Tibial artery (tissue), 4 donors: ENCODE measurements around the gene TEX264.

Experiments used
- DNase-seq, 2 donors: peaks; one replicate each; pipeline ENCODE4 v3.0.0-alpha.2; 2019
- H3K27ac ChIP-seq, 2 donors: fragments of 200-600 bp; sonication (generic) in 1 of 2; 1 replicate in 1 of 2; 2 replicates in 1 of 2; pipeline ENCODE4 v1.5.1; 2018 to 2019; ENCODE audit warnings: mild to moderate bottlenecking in 1 of 2
- H3K27me3 ChIP-seq, 2 donors: fragments of 200-600 bp; sonication (generic) in 1 of 2; one replicate each; pipeline versions ENCODE4 v1.5.1 to v1.6.0; 2016 to 2019
- H3K36me3 ChIP-seq, 3 donors: fragments of 200-600 bp; sonication (generic) in 2 of 3; one replicate each; pipeline ENCODE4 v1.5.1; 2016 to 2019; ENCODE audit warnings: mild to moderate bottlenecking in 2 of 3
- H3K4me1 ChIP-seq, 4 donors: fragments of 200-600 bp; sonication (generic) in 2 of 4; 1 replicate in 3 of 4; 2 replicates in 1 of 4; pipeline ENCODE4 v1.5.1; 2016 to 2019
- H3K4me3 ChIP-seq, 2 donors: fragments of 200-600 bp; sonication (generic) in 1 of 2; 1 replicate in 1 of 2; 2 replicates in 1 of 2; pipeline ENCODE4 v1.5.1; 2018 to 2019; ENCODE audit warnings: mild to moderate bottlenecking in 2 of 2
- H3K9me3 ChIP-seq, 3 donors: fragments of 200-600 bp; sonication (generic) in 1 of 3; one replicate each; pipeline ENCODE4 v1.5.1; 2016 to 2019
- intact Hi-C: fragments of 100-400 bp; cut with DNase I; formaldehyde crosslinking; loops from one replicate; pipeline ENCODE4 v1.15.0; 2023; ENCODE audit warnings: low total_unique reads
- TF ChIP-seq, protein P1 (sequence below), 2 experiments: fragments of 200-600 bp in 1 of 2; fragments of 450-650 bp in 1 of 2; IDR thresholded peaks; one replicate each; pipeline ENCODE4 v1.5.1; 2017 to 2019; ENCODE audit warnings: antibody characterized with exemption in 2 of 2, mild to moderate bottlenecking in 1 of 2, moderate library complexity in 1 of 2

Gene TEX264

DNA sequence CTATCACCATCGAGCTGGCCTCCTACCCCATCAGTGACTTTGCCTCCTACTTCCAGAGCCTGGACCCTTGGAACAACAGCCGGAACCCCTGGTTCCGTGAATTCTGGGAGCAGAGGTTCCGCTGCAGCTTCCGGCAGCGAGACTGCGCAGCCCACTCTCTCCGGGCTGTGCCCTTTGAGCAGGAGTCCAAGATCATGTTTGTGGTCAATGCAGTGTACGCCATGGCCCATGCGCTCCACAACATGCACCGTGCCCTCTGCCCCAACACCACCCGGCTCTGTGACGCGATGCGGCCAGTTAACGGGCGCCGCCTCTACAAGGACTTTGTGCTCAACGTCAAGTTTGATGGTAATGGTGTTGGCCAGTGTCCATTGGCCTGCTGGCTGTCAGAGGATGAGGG is 41.9 kb downstream of the TEX264 start:
- intact Hi-C loops, result no loop called here
- H3K27me3 ChIP-seq, result peaks cover 0 to 8% of the 10 kb centered on the region in 2 donors
- no peak overlapping the region for H3K27ac ChIP-seq
- TF ChIP-seq, protein P1, sequence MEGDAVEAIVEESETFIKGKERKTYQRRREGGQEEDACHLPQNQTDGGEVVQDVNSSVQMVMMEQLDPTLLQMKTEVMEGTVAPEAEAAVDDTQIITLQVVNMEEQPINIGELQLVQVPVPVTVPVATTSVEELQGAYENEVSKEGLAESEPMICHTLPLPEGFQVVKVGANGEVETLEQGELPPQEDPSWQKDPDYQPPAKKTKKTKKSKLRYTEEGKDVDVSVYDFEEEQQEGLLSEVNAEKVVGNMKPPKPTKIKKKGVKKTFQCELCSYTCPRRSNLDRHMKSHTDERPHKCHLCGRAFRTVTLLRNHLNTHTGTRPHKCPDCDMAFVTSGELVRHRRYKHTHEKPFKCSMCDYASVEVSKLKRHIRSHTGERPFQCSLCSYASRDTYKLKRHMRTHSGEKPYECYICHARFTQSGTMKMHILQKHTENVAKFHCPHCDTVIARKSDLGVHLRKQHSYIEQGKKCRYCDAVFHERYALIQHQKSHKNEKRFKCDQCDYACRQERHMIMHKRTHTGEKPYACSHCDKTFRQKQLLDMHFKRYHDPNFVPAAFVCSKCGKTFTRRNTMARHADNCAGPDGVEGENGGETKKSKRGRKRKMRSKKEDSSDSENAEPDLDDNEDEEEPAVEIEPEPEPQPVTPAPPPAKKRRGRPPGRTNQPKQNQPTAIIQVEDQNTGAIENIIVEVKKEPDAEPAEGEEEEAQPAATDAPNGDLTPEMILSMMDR (IDR thresholded peaks at IDR 0.05), result no peak
- no peaks in the 10 kb centered on the region for H3K9me3 ChIP-seq
- H3K4me3 ChIP-seq, result no peak overlapping the region
- no peak for DNase-seq
- H3K4me1 ChIP-seq, result no peaks in the 10 kb centered on the region
- H3K36me3 ChIP-seq, result no peaks in the 10 kb centered on the region

DNA sequence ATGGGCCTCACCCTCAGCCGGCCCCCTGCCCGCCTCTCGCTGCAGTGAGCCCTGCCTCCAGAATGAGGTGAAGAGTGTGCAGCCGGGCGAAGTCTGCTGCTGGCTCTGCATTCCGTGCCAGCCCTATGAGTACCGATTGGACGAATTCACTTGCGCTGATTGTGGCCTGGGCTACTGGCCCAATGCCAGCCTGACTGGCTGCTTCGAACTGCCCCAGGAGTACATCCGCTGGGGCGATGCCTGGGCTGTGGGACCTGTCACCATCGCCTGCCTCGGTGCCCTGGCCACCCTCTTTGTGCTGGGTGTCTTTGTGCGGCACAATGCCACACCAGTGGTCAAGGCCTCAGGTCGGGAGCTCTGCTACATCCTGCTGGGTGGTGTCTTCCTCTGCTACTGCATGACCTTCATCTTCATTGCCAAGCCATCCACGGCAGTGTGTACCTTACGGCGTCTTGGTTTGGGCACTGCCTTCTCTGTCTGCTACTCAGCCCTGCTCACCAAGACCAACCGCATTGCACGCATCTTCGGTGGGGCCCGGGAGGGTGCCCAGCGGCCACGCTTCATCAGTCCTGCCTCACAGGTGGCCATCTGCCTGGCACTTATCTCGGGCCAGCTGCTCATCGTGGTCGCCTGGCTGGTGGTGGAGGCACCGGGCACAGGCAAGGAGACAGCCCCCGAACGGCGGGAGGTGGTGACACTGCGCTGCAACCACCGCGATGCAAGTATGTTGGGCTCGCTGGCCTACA is 44.4 kb downstream of the TEX264 start:
- Histone ChIP-seq H3K9me3 (no peaks in the 10 kb centered on the region), H3K27ac (no peak overlapping the region), H3K36me3 (no peaks in the 10 kb centered on the region), H3K4me1 (no peaks in the 10 kb centered on the region), H3K4me3 (no peak overlapping the region), H3K27me3 (peaks cover 0 to 20% of the 10 kb centered on the region in 2 donors)
- TF ChIP-seq, protein P1 (IDR thresholded peaks at IDR 0.05), result no peak
- no peak for DNase-seq
- intact Hi-C loops, result no loop called here

DNA sequence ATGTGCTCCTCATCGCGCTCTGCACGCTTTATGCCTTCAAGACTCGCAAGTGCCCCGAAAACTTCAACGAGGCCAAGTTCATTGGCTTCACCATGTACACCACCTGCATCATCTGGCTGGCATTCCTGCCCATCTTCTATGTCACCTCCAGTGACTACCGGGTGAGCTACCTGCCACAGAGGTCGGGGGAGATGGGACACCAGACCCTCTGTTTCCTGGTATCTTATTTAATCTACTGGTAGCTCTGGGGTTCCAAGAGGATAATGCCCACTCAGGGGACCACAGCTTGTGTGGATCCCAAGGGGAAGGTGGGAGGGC is 44.9 kb downstream of the TEX264 start:
- Histone ChIP-seq H3K36me3 (no peaks in the 10 kb centered on the region), H3K27ac (no peak overlapping the region), H3K27me3 (peaks cover 0 to 20% of the 10 kb centered on the region in 2 donors), H3K4me1 (no peaks in the 10 kb centered on the region), H3K9me3 (no peaks in the 10 kb centered on the region), H3K4me3 (no peak overlapping the region)
- intact Hi-C loops, result no loop called here
- TF ChIP-seq, protein P1 (IDR thresholded peaks at IDR 0.05), result no peak
- no peak for DNase-seq

DNA sequence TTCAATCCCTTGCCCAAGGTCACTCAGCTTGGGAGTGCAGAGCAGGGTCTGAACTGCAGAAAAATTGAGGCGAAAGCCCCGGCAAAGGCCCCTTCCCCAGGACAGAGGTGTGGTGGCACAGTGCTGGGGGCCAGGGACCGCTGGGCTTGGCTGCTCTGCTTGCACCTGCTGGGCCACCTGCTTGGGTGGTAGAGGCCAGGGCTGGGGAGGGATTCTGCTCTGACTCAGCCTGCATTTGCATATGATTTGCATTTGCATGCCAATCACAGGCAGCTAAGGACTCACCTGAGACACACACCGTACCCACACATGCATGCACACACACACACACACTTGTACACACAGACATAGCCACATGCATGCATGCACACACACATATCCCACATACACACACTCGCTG is 45.8 kb downstream of the TEX264 start:
- no peak overlapping the region for H3K27ac ChIP-seq
- intact Hi-C loops, result no loop called here

DNA sequence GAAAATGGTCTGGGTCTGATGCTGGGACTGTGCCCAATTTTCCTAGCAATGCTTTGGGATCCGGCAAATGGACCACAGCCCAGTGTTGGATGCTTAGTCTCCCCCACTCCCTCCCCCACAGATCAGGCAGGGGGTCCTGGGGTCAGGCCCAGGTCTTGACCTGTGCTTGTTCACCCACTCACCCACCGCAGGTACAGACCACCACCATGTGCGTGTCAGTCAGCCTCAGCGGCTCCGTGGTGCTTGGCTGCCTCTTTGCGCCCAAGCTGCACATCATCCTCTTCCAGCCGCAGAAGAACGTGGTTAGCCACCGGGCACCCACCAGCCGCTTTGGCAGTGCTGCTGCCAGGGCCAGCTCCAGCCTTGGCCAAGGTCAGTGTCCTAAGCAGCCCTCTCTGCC is 46.4 kb downstream of the TEX264 start:
- DNase-seq, result no peak
- no peak overlapping the region for H3K27ac ChIP-seq
- H3K27me3 ChIP-seq, result peaks cover 0 to 20% of the 10 kb centered on the region in 2 donors
- H3K36me3 ChIP-seq, result no peaks in the 10 kb centered on the region
- H3K4me3 ChIP-seq, result no peak overlapping the region
- TF ChIP-seq, protein P1 (IDR thresholded peaks at IDR 0.05), result no peak
- H3K4me1 ChIP-seq, result no peaks in the 10 kb centered on the region
- H3K9me3 ChIP-seq, result no peaks in the 10 kb centered on the region
- intact Hi-C loops, result no loop called here

More for the DNA sequence above, 45.8 kb downstream of the TEX264 start:
- no peak for DNase-seq
- Histone ChIP-seq H3K4me1 (no peaks in the 10 kb centered on the region), H3K27me3 (peaks cover 0 to 20% of the 10 kb centered on the region in 2 donors), H3K4me3 (no peak overlapping the region), H3K36me3 (no peaks in the 10 kb centered on the region), H3K9me3 (no peaks in the 10 kb centered on the region)
- TF ChIP-seq, protein P1 (IDR thresholded peaks at IDR 0.05), result no peak
